Right atrium auricular region (tissue), 2 donors: Measurements from ENCODE around the gene MRGPRE. TPM values are rescaled to one million over a fixed set of nuclear protein-coding genes. Genes with fewer than 3 reads are reported as not detected.

Experiments used
- DNase-seq: peaks from one replicate; pipeline ENCODE4 v3.0.0-alpha.2; 2019; ENCODE audit warnings: low spot score
- H3K27ac ChIP-seq, 2 donors: fragments of 200-600 bp; sonication (generic); 1 replicate in 1 of 2; 2 replicates in 1 of 2; pipeline ENCODE4 v1.5.1; 2016 to 2019
- H3K27me3 ChIP-seq, 2 donors: fragments of 200-600 bp; sonication (generic); one replicate each; pipeline versions ENCODE4 v1.5.1 to v1.6.0; 2017 to 2019
- H3K36me3 ChIP-seq: fragments of 200-600 bp; sonication (generic); one replicate; pipeline ENCODE4 v1.5.1; 2016
- H3K4me1 ChIP-seq, 2 donors: fragments of 200-600 bp; sonication (generic); one replicate each; pipeline versions ENCODE4 v1.5.1 to v1.6.0; 2017 to 2019
- H3K4me3 ChIP-seq, 2 donors: fragments of 200-600 bp; sonication (generic); 1 replicate in 1 of 2; 2 replicates in 1 of 2; pipeline ENCODE4 v1.5.1; 2017 to 2019; ENCODE audit warnings: mild to moderate bottlenecking in 1 of 2, moderate library complexity in 1 of 2
- H3K9me3 ChIP-seq, 2 donors: fragments of 200-600 bp; sonication (generic); one replicate each; pipeline ENCODE4 v1.5.1; 2019
- total RNA-seq, 2 donors: library from RNA; depleted of rRNA; stranded (reverse); fragments of >200 nt; gene quantifications; one replicate each; pipeline ENCODE4 v1.1.0, GENCODE V29; 2016
- TF ChIP-seq, protein P1 (sequence below), 2 donors: fragments of 200-600 bp; sonication (generic); IDR thresholded peaks; one replicate each; pipeline ENCODE4 v1.5.1; 2019; ENCODE audit warnings: antibody characterized with exemption in 2 of 2

Gene MRGPRE
- total RNA-seq, 2 donors from 2014 or later = not detected

DNA sequence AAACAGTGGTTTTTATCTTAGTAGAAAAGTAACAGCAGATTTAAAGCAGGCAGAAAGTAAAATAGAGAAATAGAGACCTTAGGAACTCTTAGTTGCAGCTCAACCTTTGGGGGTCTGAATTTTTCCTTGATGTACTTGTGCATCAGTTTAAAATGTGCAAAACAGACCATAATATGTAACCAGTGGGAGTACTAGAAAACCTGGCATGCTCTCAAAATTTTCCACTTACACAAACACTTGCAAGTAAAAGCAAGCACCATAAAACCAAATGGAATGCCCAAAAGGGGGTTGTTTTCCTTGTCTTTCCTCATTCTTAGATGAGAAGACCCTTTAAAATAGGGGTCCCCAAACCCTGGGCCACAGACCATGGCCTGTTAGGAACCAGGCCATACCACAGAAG lies 12.9 kb upstream of the MRGPRE start:
- Histone ChIP-seq H3K4me1 (no peaks in the 10 kb centered on the region), H3K27me3 (no peaks in the 10 kb centered on the region), H3K36me3 (no peaks in the 10 kb centered on the region), H3K4me3 (no peak overlapping the region), H3K27ac (no peak overlapping the region), H3K9me3 (no peaks in the 10 kb centered on the region)
- TF ChIP-seq, protein P1, sequence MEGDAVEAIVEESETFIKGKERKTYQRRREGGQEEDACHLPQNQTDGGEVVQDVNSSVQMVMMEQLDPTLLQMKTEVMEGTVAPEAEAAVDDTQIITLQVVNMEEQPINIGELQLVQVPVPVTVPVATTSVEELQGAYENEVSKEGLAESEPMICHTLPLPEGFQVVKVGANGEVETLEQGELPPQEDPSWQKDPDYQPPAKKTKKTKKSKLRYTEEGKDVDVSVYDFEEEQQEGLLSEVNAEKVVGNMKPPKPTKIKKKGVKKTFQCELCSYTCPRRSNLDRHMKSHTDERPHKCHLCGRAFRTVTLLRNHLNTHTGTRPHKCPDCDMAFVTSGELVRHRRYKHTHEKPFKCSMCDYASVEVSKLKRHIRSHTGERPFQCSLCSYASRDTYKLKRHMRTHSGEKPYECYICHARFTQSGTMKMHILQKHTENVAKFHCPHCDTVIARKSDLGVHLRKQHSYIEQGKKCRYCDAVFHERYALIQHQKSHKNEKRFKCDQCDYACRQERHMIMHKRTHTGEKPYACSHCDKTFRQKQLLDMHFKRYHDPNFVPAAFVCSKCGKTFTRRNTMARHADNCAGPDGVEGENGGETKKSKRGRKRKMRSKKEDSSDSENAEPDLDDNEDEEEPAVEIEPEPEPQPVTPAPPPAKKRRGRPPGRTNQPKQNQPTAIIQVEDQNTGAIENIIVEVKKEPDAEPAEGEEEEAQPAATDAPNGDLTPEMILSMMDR (IDR thresholded peaks at IDR 0.05) = no peak
- DNase-seq = no peak

DNA sequence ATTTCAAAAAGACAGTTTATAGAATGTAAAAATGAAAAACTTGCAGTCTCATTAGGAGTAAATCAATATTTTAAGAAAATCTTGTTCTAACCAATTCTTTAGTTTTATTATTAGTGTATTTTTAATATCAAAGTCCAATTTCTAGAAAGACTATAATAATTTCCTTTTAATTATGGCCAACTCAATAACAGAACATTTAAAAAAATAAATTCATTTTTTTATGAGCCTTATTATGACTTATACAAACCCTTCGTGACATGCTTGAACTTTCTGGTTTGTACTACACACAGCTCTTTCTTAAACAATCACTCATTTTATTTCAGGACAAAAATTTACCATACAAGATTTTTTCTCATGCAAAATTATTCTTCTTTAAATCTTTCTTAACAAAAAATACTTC lies 11.7 kb upstream of the MRGPRE start:
- no peaks in the 10 kb centered on the region for H3K27me3 ChIP-seq

DNA sequence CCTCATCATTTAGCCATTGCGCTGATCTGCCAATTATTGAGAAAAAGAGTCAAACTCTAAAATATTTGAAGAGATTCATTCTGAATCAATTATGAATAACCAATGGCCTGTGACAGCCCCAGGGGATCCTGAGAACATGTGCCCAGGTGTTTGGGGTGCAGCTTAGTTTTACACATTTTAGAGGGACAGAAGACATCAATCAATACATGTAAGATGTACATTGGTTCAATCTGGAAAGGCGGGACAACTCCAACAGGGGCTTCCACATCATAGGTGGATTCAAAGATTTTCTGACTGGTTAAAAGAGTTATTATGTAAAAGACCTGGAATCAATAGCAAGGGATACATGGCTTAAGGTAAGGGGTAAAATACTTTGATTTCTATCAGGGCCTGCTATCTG lies 4.9 kb upstream of the MRGPRE start:
- Histone ChIP-seq H3K4me3 (no peak overlapping the region), H3K27ac (no peak overlapping the region), H3K27me3 (no peaks in the 10 kb centered on the region), H3K9me3 (no peaks in the 10 kb centered on the region), H3K36me3 (no peaks in the 10 kb centered on the region), H3K4me1 (no peaks in the 10 kb centered on the region)
- DNase-seq = no peak
- TF ChIP-seq, protein P1 (IDR thresholded peaks at IDR 0.05) = no peak

More for the DNA sequence above, 11.7 kb upstream of the MRGPRE start:
- Histone ChIP-seq H3K27ac (no peak overlapping the region), H3K4me3 (no peak overlapping the region), H3K9me3 (no peaks in the 10 kb centered on the region), H3K36me3 (no peaks in the 10 kb centered on the region), H3K4me1 (no peaks in the 10 kb centered on the region)
- no peak for DNase-seq
- TF ChIP-seq, protein P1 (IDR thresholded peaks at IDR 0.05) = no peak

DNA sequence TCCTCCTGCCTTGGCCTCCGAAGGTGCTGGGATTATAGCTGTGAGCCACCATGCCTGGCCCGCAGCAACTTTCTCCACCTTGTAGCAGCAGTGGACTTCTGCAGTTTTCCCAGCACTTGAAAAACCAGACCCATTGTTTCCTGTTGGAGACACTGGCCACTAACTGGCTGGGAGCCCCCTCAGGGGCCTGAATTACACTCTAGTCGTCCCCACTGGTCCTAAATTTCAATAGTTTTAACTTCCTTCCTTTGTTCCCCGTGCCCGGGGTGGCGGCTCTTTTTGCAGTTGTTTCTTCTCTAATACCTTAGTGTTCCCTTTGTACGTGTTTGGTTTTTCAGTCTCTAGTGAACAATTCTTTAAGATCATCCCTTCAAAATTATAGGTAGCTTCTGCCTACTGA lies 2.6 kb upstream of the MRGPRE start:
- H3K27ac ChIP-seq = no peak overlapping the region
- H3K27me3 ChIP-seq = no peaks in the 10 kb centered on the region
- no peaks in the 10 kb centered on the region for H3K9me3 ChIP-seq
- H3K4me1 ChIP-seq = no peaks in the 10 kb centered on the region
- TF ChIP-seq, protein P1 (IDR thresholded peaks at IDR 0.05) = no peak
- no peak overlapping the region for H3K4me3 ChIP-seq
- H3K36me3 ChIP-seq = no peaks in the 10 kb centered on the region
- DNase-seq = no peak

DNA sequence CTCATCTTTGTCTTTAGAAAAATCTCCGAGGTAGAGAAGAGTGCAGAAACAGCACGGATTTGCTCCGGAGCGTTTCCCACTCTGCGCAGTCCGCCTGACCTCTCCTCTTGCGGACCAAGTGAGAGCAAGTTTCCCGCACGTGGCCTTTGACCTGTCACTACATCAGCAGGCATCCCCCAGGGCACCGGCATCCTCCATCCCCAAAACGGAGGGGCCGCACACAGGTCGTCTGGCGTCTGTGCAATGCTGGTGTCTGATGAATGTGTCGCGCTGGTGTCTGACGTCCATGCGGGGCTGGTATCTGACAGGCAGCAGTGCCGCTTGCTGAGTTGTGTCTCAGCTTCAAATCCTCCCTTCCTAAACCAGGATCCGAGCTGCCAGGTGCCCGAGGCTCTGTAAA lies 739 bp upstream of the MRGPRE start:
- H3K36me3 ChIP-seq = no peaks in the 10 kb centered on the region
- H3K27ac ChIP-seq = no peak overlapping the region
- H3K27me3 ChIP-seq = no peaks in the 10 kb centered on the region
- TF ChIP-seq, protein P1 (IDR thresholded peaks at IDR 0.05) = no peak
- no peak overlapping the region for H3K4me3 ChIP-seq
- DNase-seq = no peak
- H3K4me1 ChIP-seq = no peaks in the 10 kb centered on the region
- no peaks in the 10 kb centered on the region for H3K9me3 ChIP-seq

DNA sequence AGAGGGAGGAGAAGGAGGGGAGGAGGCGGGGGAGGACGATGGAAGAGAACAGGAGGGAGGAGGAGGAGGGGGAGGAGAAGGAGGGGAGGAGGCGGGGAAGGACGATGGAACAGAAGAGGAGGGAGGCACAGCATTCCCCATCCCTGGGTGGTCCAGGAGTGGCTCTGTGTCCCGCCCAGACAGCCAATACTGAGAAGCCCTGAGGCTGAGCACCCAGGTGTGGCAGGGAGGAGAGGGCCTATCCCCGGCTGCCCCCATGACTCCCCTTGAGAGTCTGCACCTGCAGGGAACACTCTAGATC lies 717 bp downstream of the MRGPRE start:
- Histone ChIP-seq H3K27me3 (no peaks in the 10 kb centered on the region), H3K4me3 (no peak overlapping the region), H3K27ac (no peak overlapping the region), H3K9me3 (no peaks in the 10 kb centered on the region), H3K4me1 (no peaks in the 10 kb centered on the region), H3K36me3 (no peaks in the 10 kb centered on the region)
- TF ChIP-seq, protein P1 (IDR thresholded peaks at IDR 0.05) = no peak
- DNase-seq = no peak
